DMS53 treated with DMSO at 0.1 percent for 48 hours (cell line): Measurements from ENCODE around the gene AHI1.
A peak's percentile ranks its signal among the peaks of the same experiment; 100 is the strongest.

ENCODE experiments used
- DNase-seq: peaks from one replicate; lab custom pipeline; 2025; ENCODE audit not compliant: unreplicated experiment; lab: John Stamatoyannopoulos, UW

AHI1 gene

DNA sequence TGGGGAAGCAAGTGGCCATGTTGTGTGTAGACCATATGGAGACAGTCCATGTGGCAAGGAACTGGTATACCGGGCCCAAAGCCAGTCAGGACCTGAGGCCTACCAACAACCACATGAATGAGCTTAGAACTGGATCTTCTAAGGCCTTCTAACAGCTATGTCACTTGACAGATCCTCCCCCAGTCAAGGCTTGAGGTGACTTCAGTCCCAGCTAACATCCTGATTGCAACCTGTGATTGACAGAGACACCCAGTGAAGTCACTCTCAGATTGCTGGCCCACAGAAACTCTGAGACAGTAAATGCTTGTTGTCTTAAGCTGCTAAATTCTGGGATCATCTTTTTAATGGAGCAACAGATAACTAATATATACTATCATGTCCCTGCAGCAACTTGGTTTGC is 32.9 kb downstream of the AHI1 start:
- DNase-seq = no peak

DNA sequence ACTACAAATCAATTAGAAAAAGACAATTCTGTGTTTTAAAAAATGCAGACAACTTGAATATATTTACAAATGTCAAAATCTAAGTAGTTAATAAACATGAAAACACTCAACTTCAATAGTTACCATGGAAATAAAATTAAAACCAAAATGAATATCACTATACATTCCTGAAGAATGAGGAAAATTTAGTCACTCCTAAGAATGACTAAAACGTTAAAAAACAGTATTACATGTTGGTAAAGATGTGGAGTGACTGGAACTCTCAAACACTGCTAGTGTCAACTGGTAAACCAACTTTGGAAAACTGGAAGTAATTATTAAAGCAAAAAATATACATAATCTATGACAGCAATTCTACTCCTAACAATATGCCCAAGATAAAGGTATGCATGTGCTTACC is 36.3 kb downstream of the AHI1 start:
- no peak for DNase-seq

DNA sequence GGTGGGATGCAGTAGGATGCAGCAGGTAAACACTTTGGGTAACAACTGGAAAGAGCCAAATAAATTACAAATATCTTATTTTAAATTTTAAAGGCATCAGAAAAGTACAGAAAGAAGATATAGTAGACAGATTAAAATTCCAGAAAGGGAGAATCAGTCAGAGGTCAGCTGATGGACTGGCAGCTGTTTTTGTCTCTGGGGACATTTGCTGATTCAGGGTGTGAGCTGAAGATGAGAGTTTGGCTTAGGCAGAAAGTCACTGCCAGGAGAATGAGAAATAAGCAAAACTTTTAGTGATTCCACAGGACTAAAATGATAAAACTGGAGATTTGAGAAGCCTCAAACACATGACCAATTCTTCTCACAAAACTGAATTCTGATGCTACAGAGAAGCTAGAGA is 39.5 kb downstream of the AHI1 start:
- no peak for DNase-seq

DNA sequence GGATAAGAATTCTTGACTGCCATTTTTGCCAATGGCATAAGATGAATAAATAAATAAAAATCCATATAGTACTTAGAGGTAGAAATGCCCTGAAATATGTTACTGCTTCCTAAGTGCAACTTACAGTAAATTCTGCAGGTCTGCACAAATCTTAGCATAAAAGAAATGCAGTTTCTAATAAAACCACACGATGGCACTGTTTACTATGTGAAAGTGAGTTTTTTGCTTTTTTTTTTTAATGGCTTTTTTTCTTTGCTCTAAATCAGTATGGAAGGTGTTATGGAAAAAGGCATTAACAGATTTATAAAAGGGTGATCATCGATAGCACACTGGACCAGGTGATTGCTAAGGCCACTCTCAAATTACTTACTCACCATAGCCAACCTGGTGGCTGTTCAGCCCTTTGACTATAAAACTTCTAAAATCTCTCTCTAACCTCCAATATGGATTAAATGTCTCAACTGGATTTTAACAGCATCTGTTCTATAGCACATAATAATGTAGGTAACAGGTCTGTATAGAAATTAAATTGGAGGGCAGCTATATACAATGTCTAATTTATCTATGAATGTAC is 45.8 kb downstream of the AHI1 start:
- no peak for DNase-seq

DNA sequence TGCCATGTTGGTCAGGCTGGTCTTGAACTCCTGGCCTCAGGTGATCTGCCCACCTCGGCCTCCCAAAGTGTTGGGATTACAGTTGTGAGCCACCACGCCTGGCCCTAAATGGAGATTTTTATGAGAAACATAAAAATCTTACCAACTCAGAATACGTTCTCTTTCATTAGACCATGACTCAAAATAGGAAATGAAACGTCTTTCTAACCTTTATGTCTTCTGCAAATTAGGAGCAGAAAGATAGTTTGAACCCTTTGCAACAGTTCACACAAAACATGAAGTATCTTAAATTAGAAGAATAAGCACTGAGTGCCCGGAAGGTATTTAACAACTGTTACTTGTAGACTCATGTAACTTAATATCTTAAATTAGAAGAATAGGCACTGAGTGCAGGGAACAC is 48.3 kb downstream of the AHI1 start:
- no peak for DNase-seq

DNA sequence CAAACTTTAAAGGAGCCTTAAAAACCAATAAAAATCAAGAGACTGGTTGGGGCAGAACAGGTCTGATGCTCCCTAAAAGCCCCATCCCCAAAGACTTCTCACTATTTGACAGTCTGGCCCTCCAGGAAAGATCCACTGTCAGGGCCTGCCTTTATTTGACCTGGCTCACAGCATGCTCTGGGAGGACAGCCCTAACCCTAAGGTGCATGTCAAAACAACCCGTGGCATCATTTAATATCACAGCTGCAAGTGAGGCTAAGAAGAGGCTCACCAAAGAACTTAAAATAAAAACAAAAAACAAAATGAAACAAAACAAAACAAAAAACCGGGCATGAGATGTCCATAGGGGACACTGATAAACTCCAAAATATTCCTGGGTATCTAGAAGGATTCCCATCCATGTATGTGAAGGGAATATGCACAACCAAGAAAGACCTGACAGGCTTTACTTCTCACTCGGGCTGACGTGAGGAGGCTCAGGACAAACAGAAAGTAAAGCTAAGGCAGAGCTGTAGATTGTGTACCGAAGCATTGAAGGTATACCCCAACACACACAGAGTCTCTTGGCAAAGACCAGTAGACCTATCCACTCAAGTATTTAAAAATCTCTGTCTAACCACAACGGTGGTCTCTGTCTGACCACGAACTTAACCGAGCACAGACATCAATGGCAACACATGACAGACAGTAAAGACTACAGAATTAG is 57.3 kb downstream of the AHI1 start:
- DNase-seq = no peak

DNA sequence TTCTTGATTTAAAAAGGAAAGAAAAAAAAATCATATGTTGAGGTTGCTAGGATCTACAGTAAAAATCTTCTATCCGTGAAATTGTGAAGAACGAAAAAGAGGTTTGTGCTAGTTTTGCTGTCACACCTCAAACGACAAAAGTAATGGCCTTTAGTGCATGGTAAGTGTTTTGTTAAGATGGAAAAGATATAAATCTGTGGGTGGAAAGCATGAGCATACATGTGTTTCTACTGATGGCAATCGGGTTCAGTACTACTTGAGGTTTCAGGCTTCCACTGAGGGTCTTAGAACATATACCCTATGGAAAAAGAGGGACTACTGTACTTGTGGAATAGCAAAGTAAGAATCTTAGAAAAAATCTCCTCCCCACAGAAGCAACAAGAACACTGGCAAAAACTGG is 58.0 kb downstream of the AHI1 start:
- DNase-seq = no peak

DNA sequence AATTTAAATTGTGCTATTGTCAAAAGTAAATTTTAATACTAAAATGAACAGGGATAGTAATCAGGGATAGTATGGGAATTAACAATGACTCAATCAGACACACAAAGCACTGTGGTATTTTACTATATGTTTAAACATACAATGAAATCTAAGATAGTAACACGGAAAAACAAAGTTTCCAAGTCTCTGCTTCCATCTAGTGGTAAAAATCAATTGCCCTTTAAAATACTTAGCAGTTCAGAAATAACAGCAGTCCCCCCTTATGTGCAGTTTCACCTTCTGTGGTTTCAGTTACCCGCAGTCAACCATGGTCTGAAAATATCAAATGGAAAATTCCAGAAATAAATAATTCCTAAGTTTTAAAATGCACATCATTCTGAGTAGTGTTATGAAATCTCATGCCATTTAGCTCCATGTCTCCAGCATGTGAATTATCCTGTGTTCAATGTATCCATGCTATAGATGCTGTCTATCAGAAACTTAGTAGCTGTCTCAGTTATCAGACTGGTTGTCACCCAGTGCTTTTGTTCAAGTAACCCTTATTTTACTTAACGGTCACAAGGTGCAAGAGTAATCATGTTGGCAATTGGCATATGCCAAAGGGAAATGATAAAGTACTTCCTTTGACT is 58.5 kb downstream of the AHI1 start:
- peak; percentile 5 for DNase-seq

DNA sequence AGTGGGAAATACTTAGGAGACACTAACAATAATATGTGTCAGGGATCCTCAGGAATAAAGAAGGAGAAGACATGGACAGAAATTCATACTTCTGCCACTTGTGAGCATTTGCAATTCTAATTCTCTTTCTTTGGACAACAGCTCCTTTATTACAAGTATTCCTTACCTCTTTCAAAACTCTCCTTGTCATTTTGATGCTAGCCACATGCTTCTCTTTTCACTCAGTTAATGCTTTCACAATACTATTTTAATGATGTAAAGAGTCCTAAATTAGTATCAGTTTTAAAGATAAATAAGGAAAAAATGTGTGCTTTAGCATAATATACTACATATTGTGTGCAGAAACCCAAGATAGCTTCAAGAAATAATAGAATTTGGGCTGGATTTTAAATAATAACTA is 62.5 kb downstream of the AHI1 start:
- no peak for DNase-seq

DNA sequence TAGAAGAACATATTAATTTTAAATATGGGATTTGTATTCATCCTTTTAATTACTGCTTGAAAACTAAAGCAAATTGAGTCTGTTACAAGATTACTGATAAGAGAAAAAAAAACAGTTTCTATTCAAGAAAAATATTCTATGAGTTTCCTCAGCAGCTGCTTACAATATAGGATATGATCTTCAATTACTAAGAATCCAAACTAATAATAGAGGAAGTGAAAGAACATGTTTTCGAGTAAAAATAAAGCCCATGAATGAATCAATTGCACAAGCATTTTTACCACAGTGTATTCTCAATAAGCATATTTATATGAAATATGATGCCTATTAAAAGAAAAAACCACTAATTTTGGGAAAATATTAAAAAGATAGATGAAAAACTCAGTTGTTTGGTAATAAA is 63.4 kb downstream of the AHI1 start:
- DNase-seq = no peak

DNA sequence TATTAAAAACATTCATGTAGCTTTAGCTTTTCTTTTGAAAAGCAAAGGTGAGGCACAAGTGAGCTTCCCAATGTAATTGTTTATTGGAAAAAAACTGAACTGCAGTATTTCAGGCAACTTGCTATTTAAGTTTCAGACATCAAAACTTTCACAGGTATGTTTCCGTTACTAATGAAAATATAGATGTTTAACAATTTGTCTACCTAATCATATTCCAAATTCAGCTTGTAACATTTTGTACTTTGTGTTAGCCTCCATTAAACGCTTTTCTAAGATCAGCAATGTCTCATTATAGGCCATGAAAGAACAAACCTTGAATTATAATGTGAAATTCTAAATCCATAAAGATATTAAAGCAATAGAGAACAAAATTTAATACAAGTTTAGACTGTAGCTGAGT is 69.5 kb downstream of the AHI1 start:
- DNase-seq = no peak

DNA sequence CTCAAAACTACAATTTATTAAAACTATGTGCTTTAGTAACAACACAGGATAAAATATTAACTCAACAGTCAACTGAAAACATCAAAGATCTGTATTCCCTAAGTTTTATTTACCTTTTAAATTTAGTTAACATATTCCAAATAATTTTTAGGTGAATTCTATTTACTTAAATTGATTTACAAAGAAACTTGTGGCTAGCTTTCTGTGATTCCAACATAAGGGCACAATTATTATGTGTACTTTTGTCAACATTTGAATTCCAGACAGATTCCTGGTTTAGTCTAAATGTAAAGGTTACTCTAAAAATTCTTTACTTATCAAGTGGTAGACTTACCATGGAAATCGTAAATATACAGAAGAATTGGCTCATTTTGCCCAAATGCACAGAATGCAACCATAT is 70.7 kb downstream of the AHI1 start:
- DNase-seq = no peak

DNA sequence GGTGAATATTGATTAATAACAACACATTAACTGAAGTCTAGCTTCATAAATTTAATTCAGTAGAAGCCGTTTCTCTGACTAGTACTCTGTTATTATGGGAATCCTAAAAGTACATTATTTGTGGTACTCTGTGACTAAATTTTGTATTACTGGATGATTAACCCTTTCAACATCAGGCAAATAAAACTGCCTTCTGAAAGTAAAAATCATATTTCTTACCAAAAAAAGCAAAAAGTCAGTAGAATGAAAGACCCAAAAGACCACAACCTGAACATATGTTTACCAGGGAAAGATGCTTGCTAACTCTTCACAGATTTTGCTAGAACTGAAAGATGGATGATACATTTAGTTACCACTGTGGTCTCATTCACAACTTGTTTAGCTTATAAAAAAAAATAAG is 73.2 kb downstream of the AHI1 start:
- no peak for DNase-seq

DNA sequence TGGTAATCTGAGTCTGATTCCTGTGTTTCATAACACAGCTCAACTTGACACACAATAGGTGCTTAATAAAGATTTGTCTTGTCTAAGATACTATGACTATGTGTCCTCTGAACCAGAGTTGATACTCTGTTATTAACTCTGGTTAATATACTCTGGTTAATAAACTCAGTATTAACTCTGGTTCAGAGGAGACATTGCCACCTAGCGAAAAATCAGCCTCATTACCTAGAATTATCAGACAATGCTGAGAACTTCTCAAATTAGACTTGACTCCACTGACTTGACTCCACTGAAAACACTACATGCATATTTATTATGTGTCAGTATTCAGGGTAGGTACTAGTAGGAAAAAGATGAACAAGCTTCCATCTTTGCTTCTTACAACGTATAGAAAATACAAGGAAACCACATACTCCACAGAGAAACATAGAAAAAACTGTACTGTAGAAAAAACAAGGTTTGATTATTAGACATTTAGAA is 73.9 kb downstream of the AHI1 start:
- DNase-seq = peak; percentile 55

DNA sequence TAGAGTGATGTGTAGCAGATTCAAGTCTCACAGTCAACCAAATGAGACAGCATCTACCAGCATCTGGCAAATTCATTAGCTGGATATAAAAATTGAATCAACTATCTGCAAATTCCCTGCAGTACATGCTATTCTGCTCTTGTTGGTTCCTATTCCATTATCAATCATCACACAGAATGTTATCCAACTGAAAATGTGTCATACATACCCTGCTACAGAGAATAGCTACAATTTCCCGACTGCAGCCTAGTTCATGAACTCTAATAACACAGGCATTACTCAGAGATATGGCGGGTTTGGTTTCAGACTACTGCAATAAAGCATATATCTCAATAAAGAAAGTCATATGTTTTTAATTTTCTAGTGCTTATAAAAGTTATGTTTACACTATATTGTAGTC is 78.4 kb downstream of the AHI1 start:
- no peak for DNase-seq

DNA sequence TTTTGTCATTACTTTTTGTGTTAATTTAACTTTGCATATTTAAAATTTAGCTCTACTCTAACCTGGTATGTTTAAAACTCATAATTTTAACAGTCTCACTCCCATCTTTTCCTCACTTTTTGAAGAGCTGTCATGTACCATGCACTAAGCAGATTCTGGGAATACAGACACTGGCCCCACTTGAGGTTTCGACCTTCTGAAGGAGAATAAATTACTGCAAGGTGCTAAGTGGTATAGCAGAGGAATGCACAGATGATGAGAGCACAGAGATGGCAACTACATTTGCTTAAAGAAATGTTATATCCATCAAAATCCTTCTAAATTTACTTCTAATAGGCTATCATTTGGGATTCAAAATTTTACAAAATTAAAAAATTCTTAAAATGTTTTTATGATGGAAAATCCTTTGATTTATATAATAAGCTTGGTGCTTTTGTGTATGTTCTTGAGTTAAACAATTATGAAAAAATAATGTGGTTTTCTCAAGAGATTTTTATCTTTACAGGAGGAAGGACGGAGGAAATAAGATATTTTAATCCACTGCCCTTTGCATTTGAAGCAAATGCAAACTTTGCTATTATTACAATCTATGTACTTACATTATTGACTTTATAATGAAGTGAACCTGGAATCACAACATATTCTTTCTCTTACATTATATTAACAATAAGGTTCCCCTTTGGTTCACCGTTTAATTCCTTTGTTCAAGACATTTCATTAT is 79.3 kb downstream of the AHI1 start:
- DNase-seq = no peak

DNA sequence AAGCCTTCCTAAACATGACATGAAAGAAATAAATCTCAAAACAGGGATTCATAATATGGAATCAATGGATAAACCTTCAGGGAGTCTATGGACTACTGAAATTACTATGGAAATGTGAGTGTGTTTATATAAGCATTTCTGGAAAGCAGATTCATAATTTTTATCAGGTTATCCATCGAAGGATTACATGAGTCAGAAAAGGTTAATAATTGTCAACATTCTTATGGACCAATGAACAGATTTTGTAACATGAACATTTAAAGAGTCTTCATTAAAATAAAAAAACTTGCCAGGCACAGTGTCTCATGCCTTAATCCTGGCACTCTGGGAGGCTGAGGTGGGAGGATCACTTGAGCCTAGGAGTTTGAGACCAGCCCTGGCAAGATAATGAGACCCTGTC is 84.8 kb downstream of the AHI1 start:
- no peak for DNase-seq

DNA sequence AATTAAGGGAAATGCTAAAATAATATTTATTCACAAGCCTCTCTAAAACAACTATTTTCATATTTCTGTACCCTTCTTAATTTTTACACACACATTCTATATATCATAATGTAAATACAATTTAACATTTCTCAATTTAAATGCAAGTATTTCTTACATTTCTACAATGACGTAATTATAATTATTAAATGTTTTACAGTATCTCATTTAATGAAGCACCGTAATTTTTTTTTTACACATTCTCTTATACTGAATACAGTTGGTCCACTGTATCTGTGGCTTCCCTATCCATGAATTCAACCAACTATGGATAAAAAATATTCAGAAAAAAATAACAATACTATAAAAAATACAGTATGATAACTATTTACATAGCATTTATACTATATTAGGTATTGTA is 85.7 kb downstream of the AHI1 start:
- DNase-seq = no peak

DNA sequence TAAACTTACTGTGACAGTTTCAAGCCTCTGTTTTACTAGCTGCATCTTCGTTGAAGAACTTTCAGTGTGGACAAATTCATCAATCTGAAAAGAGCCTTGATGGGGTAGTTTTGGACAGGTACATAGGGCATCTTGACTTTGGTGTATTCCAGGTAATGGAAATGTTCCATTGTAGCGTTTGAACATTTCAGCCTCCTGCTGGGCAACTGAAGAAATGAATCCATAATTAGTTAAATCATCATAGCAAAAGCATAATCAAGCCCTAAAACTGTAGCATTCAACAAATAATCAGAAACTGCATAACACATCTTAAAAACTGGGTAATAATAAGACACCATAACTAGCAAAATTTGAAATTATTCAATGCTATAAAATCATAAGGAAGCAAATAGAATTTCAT is 86.2 kb downstream of the AHI1 start:
- DNase-seq = no peak

DNA sequence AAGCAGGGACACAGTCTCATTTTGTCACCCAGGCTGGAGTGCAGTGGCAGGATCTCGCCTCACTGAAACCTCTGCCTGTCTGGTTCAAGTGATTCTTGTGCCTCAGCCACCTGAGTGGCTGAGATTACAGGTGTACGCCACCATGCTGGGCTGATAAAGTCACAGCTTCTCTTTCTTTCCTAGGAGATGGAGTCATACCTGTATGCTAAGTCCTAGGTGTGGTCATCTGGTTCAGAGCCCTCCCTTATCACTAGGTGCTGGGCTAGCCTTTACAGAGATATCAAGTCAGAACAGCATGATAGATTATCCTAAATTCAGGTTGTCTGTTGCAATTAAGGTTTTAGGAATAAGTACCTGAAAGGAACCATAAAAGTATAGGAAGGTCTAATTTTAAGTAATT is 86.7 kb downstream of the AHI1 start:
- DNase-seq = no peak

DNA sequence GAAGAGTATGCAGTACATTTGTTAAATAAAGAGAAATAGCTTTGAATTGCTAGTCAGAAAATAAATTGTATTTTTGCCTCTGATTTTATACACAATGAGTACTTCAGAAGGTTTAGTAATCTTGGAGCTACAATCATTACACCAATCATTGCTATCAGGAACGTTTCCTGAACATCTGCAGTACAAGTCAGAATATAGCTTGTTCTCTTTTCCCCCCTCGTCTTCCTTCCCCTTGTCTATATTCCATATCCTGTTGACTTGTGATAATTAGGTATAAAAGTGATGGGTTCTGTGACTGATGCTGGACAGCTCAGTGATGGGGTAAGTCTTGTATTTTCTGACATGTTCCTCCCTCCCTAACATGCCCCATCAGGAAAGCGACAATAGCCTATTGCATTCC is 94.0 kb downstream of the AHI1 start:
- no peak for DNase-seq

DNA sequence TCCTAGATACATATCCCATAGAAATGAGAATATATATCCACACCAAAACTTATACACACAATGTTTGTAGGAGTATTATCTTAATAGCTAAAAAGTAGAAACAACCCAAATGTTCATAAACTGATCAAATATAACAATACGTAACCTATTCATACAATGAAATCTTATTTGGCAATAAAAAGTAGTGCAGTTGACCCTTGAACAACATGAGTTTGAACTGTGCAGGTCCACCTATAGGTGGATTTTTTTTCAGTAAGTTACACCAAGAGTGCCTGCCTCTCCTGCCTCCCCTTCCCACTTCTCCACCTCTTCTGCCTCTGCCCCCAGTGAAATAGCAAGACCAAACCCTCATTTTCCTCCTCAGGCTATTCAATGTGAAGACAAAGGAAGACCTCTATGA is 95.2 kb downstream of the AHI1 start:
- DNase-seq = no peak
